Mesenchymal stem cell (in vitro differentiated cells and primary cell): Measurements from ENCODE around the gene ZNF785.
A peak's percentile ranks its signal among the peaks of the same experiment; 100 is the strongest.

ENCODE experiments used
- DNase-seq: peaks from one replicate; pipeline ENCODE4 v3.0.0-alpha.2; 2013
- H2AFZ ChIP-seq: one replicate; pipeline ENCODE4 v1.6.1; 2013; ENCODE audit warnings: low read depth, mild to moderate bottlenecking, control low read depth, inconsistent platforms, low read length, moderate library complexity
- H2AK5ac ChIP-seq: 2 replicates; pipeline ENCODE4 v1.6.1; 2013; ENCODE audit warnings: low read length, moderate library complexity, mild to moderate bottlenecking, inconsistent platforms; ENCODE audit not compliant: severe bottlenecking
- H2BK120ac ChIP-seq: one replicate; pipeline ENCODE4 v1.6.1; 2013; ENCODE audit warnings: low read depth, mild to moderate bottlenecking, inconsistent platforms, low read length, moderate library complexity
- H2BK12ac ChIP-seq, 2 experiments: one replicate each; pipeline ENCODE4 v1.6.1; 2013; ENCODE audit warnings: inconsistent platforms in 2 of 2, low read length in 2 of 2, mild to moderate bottlenecking in 2 of 2, moderate library complexity in 2 of 2, control low read depth in 1 of 2
- H2BK15ac ChIP-seq: one replicate; pipeline ENCODE4 v1.6.1; 2013; ENCODE audit warnings: mild to moderate bottlenecking, low read depth, inconsistent platforms; ENCODE audit not compliant: poor library complexity, severe bottlenecking
- H2BK5ac ChIP-seq: 2 replicates; pipeline ENCODE4 v1.6.1; 2013; ENCODE audit warnings: low read depth, mild to moderate bottlenecking, low read length, control low read depth, inconsistent platforms; ENCODE audit not compliant: poor library complexity, severe bottlenecking
- H3K14ac ChIP-seq, 2 experiments: one replicate each; pipeline ENCODE4 v1.6.1; 2013; ENCODE audit warnings: inconsistent platforms in 2 of 2, low read length in 2 of 2, control low read depth in 1 of 2, mild to moderate bottlenecking in 1 of 2, moderate library complexity in 1 of 2
- H3K18ac ChIP-seq, 2 experiments: one replicate each; pipeline ENCODE4 v1.6.1; 2013; ENCODE audit warnings: inconsistent platforms in 2 of 2, low read length in 2 of 2, control low read depth in 1 of 2, low read depth in 1 of 2, mild to moderate bottlenecking in 1 of 2
- H3K23ac ChIP-seq, 2 experiments: one replicate each; pipeline ENCODE4 v1.6.1; 2013; ENCODE audit warnings: inconsistent platforms in 2 of 2, low read length in 2 of 2, mild to moderate bottlenecking in 2 of 2, moderate library complexity in 2 of 2, control low read depth in 1 of 2
- H3K27ac ChIP-seq: 2 replicates; pipeline ENCODE4 v1.5.1; 2013; ENCODE audit warnings: mild to moderate bottlenecking, moderate library complexity, low read length, control low read depth, inconsistent platforms; ENCODE audit not compliant: poor library complexity, severe bottlenecking
- H3K27me3 ChIP-seq, 2 experiments: 2 replicates each; pipeline versions ENCODE4 v1.6.1 to v1.7.0; 2013; ENCODE audit warnings: low read length in 2 of 2, mild to moderate bottlenecking in 2 of 2, moderate library complexity in 2 of 2, control low read depth in 1 of 2, inconsistent platforms in 1 of 2; ENCODE audit not compliant: control insufficient read depth in 1 of 2, insufficient read depth in 1 of 2
- H3K36me3 ChIP-seq, 2 experiments: 2 replicates each; pipeline versions ENCODE4 v1.6.1 to v1.7.0; 2013; ENCODE audit warnings: low read length in 2 of 2, control low read depth in 1 of 2, inconsistent platforms in 1 of 2, low read depth in 1 of 2, mild to moderate bottlenecking in 1 of 2; ENCODE audit not compliant: insufficient read depth in 2 of 2, control insufficient read depth in 1 of 2
- H3K4ac ChIP-seq, 2 experiments: one replicate each; pipeline ENCODE4 v1.6.1; 2013; ENCODE audit warnings: inconsistent platforms in 2 of 2, low read length in 2 of 2, mild to moderate bottlenecking in 2 of 2, moderate library complexity in 2 of 2, control low read depth in 1 of 2, low read depth in 1 of 2
- H3K4me1 ChIP-seq: 2 replicates; pipeline ENCODE4 v1.6.1; 2013; ENCODE audit warnings: low read depth, low read length, control low read depth; ENCODE audit not compliant: control insufficient read depth, insufficient read depth
- H3K4me2 ChIP-seq: 2 replicates; pipeline ENCODE4 v1.6.1; 2013; ENCODE audit warnings: low read length, mild to moderate bottlenecking, inconsistent platforms; ENCODE audit not compliant: poor library complexity, severe bottlenecking
- H3K4me3 ChIP-seq, 2 experiments: 2 replicates each; pipeline versions ENCODE4 v1.5.1 to v1.7.0; 2013; ENCODE audit warnings: low read length in 2 of 2, mild to moderate bottlenecking in 2 of 2, control low read depth in 1 of 2, low read depth in 1 of 2; ENCODE audit not compliant: insufficient read depth in 1 of 2
- H3K79me1 ChIP-seq: replicated peaks from 2 replicates; pipeline ENCODE4 v1.6.1; 2013; ENCODE audit warnings: mild to moderate bottlenecking, control low read depth, low read length, inconsistent platforms; ENCODE audit not compliant: poor library complexity, severe bottlenecking
- H3K9ac ChIP-seq: 2 replicates; pipeline ENCODE4 v1.7.0; 2013; ENCODE audit warnings: mild to moderate bottlenecking, low read length, moderate library complexity
- H3K9me3 ChIP-seq: 2 replicates; pipeline ENCODE4 v1.7.0; 2013; ENCODE audit warnings: mild to moderate bottlenecking, low read length; ENCODE audit not compliant: control insufficient read depth
- H4K8ac ChIP-seq: one replicate; pipeline ENCODE4 v1.6.1; 2013; ENCODE audit warnings: inconsistent platforms, mild to moderate bottlenecking, low read length, moderate library complexity
- H4K91ac ChIP-seq: one replicate; pipeline ENCODE4 v1.6.1; 2013; ENCODE audit warnings: mild to moderate bottlenecking, low read length, inconsistent platforms
- WGBS: methylation state at CpG from one replicate; pipeline ENCODE4 v1.1.7; 2013; ENCODE audit warnings: mixed read lengths; 5-methylcytosine and 5-hydroxymethylcytosine counted together

The ZNF785 gene

GRCh38 chr16:30555315-30556124, 30.0 kb downstream of the ZNF785 start:
- H3K23ac ChIP-seq = no peak overlapping the region
- H2AFZ ChIP-seq = no peak overlapping the region
- peaks cover 27% of the 10 kb centered on the region for H3K79me1 ChIP-seq
- no peaks in the 10 kb centered on the region for H3K27me3 ChIP-seq
- no peak overlapping the region for H2BK15ac ChIP-seq
- no peak overlapping the region for H2BK12ac ChIP-seq
- no peak overlapping the region for H2BK120ac ChIP-seq
- no peak overlapping the region for H2AK5ac ChIP-seq
- H3K4me3 ChIP-seq = no peak overlapping the region
- H4K91ac ChIP-seq = no peak overlapping the region
- DNase-seq = no peak
- WGBS = 98% methylated on average over 68 of the region's 69 CpGs
- H3K36me3 ChIP-seq = peaks cover 27 to 30% of the 10 kb centered on the region in 2 experiments
- no peak overlapping the region for H3K4ac ChIP-seq
- no peak overlapping the region for H3K14ac ChIP-seq
- H3K9me3 ChIP-seq = no peaks in the 10 kb centered on the region
- no peak overlapping the region for H4K8ac ChIP-seq
- H3K27ac ChIP-seq = no peak overlapping the region
- no peak overlapping the region for H3K9ac ChIP-seq
- no peak overlapping the region for H2BK5ac ChIP-seq
- no peak overlapping the region for H3K4me2 ChIP-seq
- no peak overlapping the region for H3K18ac ChIP-seq
- peaks cover 8% of the 10 kb centered on the region for H3K4me1 ChIP-seq

DNA sequence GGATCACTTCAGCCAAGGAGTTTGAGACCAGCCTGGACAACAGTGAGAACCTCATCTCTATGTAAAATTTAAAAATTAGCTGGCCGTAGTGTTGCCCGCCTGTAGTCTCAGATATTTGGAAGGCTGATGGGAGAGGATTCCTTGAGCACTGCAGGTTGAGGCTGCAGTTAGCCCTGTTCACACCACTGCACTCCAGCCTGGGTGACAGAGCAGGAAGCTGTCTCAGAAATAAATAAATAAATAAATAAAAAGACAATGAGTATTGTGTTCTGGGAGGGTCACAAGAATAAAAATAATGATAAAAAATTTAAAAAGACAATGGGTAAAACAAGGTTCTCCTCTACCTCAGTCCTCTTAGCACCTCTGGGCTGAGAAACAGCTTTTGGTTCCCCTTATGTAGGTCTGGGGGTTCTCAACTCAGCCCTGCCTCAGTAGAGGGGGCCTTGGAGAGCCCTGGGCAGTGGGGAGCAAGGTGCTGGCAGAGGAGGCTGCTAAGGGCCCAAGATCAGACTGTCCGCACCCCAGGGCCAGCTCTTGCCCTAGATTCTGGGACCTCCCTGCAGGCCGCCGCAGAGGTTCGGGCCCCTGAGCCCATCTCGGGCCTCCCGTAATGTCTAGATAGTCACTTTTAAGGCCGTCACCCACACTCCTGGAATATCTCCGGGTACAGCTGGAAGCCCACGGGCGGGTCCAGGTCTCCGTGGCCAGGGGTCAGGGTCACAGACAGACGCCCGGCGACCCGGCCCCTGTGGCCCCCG, 30.8 kb downstream of the ZNF785 start:
- no peak overlapping the region for H4K91ac ChIP-seq
- no peak overlapping the region for H2BK12ac ChIP-seq
- no peak overlapping the region for H2AFZ ChIP-seq
- H3K4me3 ChIP-seq = no peak overlapping the region
- no peaks in the 10 kb centered on the region for H3K27me3 ChIP-seq
- H3K27ac ChIP-seq = no peak overlapping the region
- no peak overlapping the region for H2AK5ac ChIP-seq
- H2BK120ac ChIP-seq = no peak overlapping the region
- H3K36me3 ChIP-seq = peaks cover 27 to 30% of the 10 kb centered on the region in 2 experiments
- WGBS = 98% methylated on average over 18 of the region's 18 CpGs
- H3K9me3 ChIP-seq = no peaks in the 10 kb centered on the region
- no peak overlapping the region for H3K14ac ChIP-seq
- no peak overlapping the region for H2BK5ac ChIP-seq
- H3K4me2 ChIP-seq = no peak overlapping the region
- H3K4me1 ChIP-seq = peaks cover 9% of the 10 kb centered on the region
- no peak overlapping the region for H3K18ac ChIP-seq
- DNase-seq = no peak
- H3K4ac ChIP-seq = no peak overlapping the region
- H3K23ac ChIP-seq = no peak overlapping the region
- peaks cover 27% of the 10 kb centered on the region for H3K79me1 ChIP-seq
- no peak overlapping the region for H4K8ac ChIP-seq
- H2BK15ac ChIP-seq = no peak overlapping the region
- no peak overlapping the region for H3K9ac ChIP-seq

- DNase-seq = no peak
- no peak overlapping the region for H3K4me2 ChIP-seq
- no peak overlapping the region for H3K23ac ChIP-seq
- no peak overlapping the region for H2AFZ ChIP-seq
- no peak overlapping the region for H2AK5ac ChIP-seq
- H4K8ac ChIP-seq = no peak overlapping the region
- no peak overlapping the region for H3K18ac ChIP-seq
- H3K4ac ChIP-seq = no peak overlapping the region
- H3K79me1 ChIP-seq = peaks cover 27% of the 10 kb centered on the region
- peaks cover 10% of the 10 kb centered on the region for H3K4me1 ChIP-seq
- no peak overlapping the region for H2BK12ac ChIP-seq
- H2BK120ac ChIP-seq = no peak overlapping the region
- H3K27ac ChIP-seq = no peak overlapping the region
- H3K4me3 ChIP-seq = no peak overlapping the region
- H3K14ac ChIP-seq = no peak overlapping the region
- no peak overlapping the region for H4K91ac ChIP-seq
- no peak overlapping the region for H3K9ac ChIP-seq
- no peaks in the 10 kb centered on the region for H3K27me3 ChIP-seq
- no peak overlapping the region for H2BK15ac ChIP-seq
- H3K36me3 ChIP-seq = peaks cover 27 to 30% of the 10 kb centered on the region in 2 experiments
- WGBS = 100% methylated on average over 1 of the region's 2 CpGs
- H3K9me3 ChIP-seq = no peaks in the 10 kb centered on the region
- peak overlapping the region; percentile 32 for H2BK5ac ChIP-seq
These were observed 32.1 kb downstream of the ZNF785 start for GRCh38 chr16:30553393-30553899.

GRCh38 chr16:30552956-30553355, 32.5 kb downstream of the ZNF785 start:
- DNase-seq = no peak
- Histone ChIP-seq H3K4me2 (no peak overlapping the region), H3K23ac (no peak overlapping the region), H2AK5ac (no peak overlapping the region), H3K79me1 (peaks cover 27% of the 10 kb centered on the region), H2BK15ac (no peak overlapping the region), H3K27ac (no peak overlapping the region), H2BK5ac (peak overlapping the region; percentile 32), H3K18ac (no peak overlapping the region), H3K27me3 (no peaks in the 10 kb centered on the region), H3K9me3 (no peaks in the 10 kb centered on the region), H4K91ac (no peak overlapping the region), H3K4me1 (peaks cover 10% of the 10 kb centered on the region), H3K14ac (no peak overlapping the region), H3K4ac (no peak overlapping the region), H2BK12ac (no peak overlapping the region), H3K36me3 (peaks cover 27 to 30% of the 10 kb centered on the region in 2 experiments), H3K4me3 (no peak overlapping the region), H3K9ac (no peak overlapping the region), H4K8ac (no peak overlapping the region), H2BK120ac (no peak overlapping the region), H2AFZ (no peak overlapping the region)
- 94% methylated on average over 4 of the region's 4 CpGs for WGBS
